H1 (cell line): ENCODE measurements around the gene FLNA. TPM values are rescaled to one million over a fixed set of nuclear protein-coding genes. Genes with fewer than 3 reads are reported as not detected.
A peak's percentile ranks its signal among the peaks of the same experiment; 100 is the strongest.

Experiments used
- CTCF ChIA-PET: fragments of 300-600 bp; sonication (Branson Sonifier 250); formaldehyde crosslinking; loops from one replicate; lab custom pipeline; 2021; ENCODE audit not compliant: partially characterized antibody; lab: Charles Lee
- POLR2A ChIA-PET: fragments of 300-600 bp; sonication (Branson Sonifier 250); formaldehyde crosslinking; loops from one replicate; lab custom pipeline; 2021; ENCODE audit warnings: inconsistent platforms; ENCODE audit not compliant: partially characterized antibody; lab: Charles Lee
- DNase-seq, 2 experiments: peaks; one replicate each; pipeline versions ENCODE4 v3.0.0 to v3.0.0-alpha.2; 2010 to 2022; ENCODE audit warnings: low spot score in 2 of 2, low read depth in 1 of 2, mixed read lengths in 1 of 2
- FAIRE-seq: peaks from 2 replicates; lab custom pipeline; 2011; peaks lifted over from hg19 to GRCh38; lab: Jason Lieb, UNC
- H2AFZ ChIP-seq: 2 replicates; pipeline ENCODE4 v1.8.1; 2012; ENCODE audit warnings: low read length, inconsistent platforms
- H2AK5ac ChIP-seq: 2 replicates; pipeline ENCODE4 v1.6.1; 2013; ENCODE audit warnings: low read depth, low read length
- H2BK120ac ChIP-seq: replicated peaks from 2 replicates; pipeline ENCODE3; 2013; ENCODE audit warnings: low read depth, low read length, inconsistent platforms
- H2BK12ac ChIP-seq: 2 replicates; pipeline ENCODE4 v1.6.1; 2013; ENCODE audit warnings: low read depth, low read length
- H2BK15ac ChIP-seq: 2 replicates; pipeline ENCODE4 v1.6.1; 2013; ENCODE audit warnings: low read length
- H2BK20ac ChIP-seq: 2 replicates; pipeline ENCODE4 v1.6.1; 2013; ENCODE audit warnings: low read length
- H2BK5ac ChIP-seq: 2 replicates; pipeline ENCODE4 v1.6.1; 2013; ENCODE audit warnings: low read depth, low read length
- H3K14ac ChIP-seq: 2 replicates; pipeline ENCODE4 v1.6.1; 2013; ENCODE audit warnings: inconsistent platforms; ENCODE audit not compliant: insufficient read length
- H3K18ac ChIP-seq: 2 replicates; pipeline ENCODE4 v1.6.1; 2013; ENCODE audit warnings: low read length; ENCODE audit errors: extremely low read depth
- H3K23ac ChIP-seq: 2 replicates; pipeline ENCODE4 v1.6.1; 2013; ENCODE audit warnings: inconsistent platforms; ENCODE audit not compliant: insufficient read length
- H3K23me2 ChIP-seq: 2 replicates; pipeline ENCODE4 v1.6.1; 2013; ENCODE audit warnings: low read depth, low read length
- H3K27ac ChIP-seq: 2 replicates; pipeline ENCODE4 v1.6.1; 2011; ENCODE audit warnings: low read depth, low read length, inconsistent platforms
- H3K27me3 ChIP-seq, 4 experiments: replicated peaks in 1 of 4; 1 replicate in 1 of 4; 2 replicates in 3 of 4; pipeline versions ENCODE4 v1.6.1 to v1.8.1; 2011 to 2013; ENCODE audit warnings: low read length in 3 of 4, mild to moderate bottlenecking in 3 of 4, inconsistent platforms in 2 of 4, mixed read lengths in 2 of 4, moderate library complexity in 1 of 4; ENCODE audit not compliant: control insufficient read depth in 3 of 4, insufficient read depth in 3 of 4; ENCODE audit errors: extremely low read depth in 1 of 4
- H3K36me3 ChIP-seq, 4 experiments: 2 replicates each; pipeline versions ENCODE4 v1.6.1 to v1.8.1; 2011 to 2013; ENCODE audit warnings: mild to moderate bottlenecking in 4 of 4, low read length in 3 of 4, moderate library complexity in 2 of 4, control low read depth in 1 of 4, inconsistent platforms in 1 of 4; ENCODE audit not compliant: insufficient read depth in 4 of 4, control insufficient read depth in 2 of 4
- H3K4ac ChIP-seq: replicated peaks from 2 replicates; pipeline ENCODE3; 2013; ENCODE audit warnings: low read length, low read depth, mixed read lengths, inconsistent platforms; ENCODE audit not compliant: insufficient read length
- H3K4me1 ChIP-seq, 4 experiments: replicated peaks in 1 of 4; 1 replicate in 1 of 4; 2 replicates in 3 of 4; pipeline versions ENCODE4 v1.6.1 to v1.8.1; 2011 to 2013; ENCODE audit warnings: low read length in 3 of 4, inconsistent platforms in 2 of 4, mixed read lengths in 1 of 4; ENCODE audit not compliant: insufficient read depth in 4 of 4, control insufficient read depth in 3 of 4
- H3K4me2 ChIP-seq, 2 experiments: 2 replicates each; pipeline versions ENCODE4 v1.6.1 to v1.8.1; 2011 to 2013; ENCODE audit warnings: low read depth in 2 of 2, low read length in 2 of 2, control low read depth in 1 of 2, inconsistent platforms in 1 of 2, mild to moderate bottlenecking in 1 of 2; ENCODE audit not compliant: insufficient read depth in 1 of 2
- H3K4me3 ChIP-seq, 4 experiments: fragments of 200-600, 300-600 bp in 1 of 4; sonication (generic), shearing (Covaris generic), sonication (Bioruptor Twin) in 1 of 4; 2 replicates each; pipeline versions ENCODE4 v1.5.1 to v1.8.1; 2011 to 2016; ENCODE audit warnings: low read length in 4 of 4, low read depth in 3 of 4, control low read depth in 2 of 4, inconsistent platforms in 2 of 4, mild to moderate bottlenecking in 2 of 4, mixed read lengths in 1 of 4, moderate library complexity in 1 of 4; ENCODE audit not compliant: insufficient read depth in 2 of 4; ENCODE audit errors: extremely low read depth in 1 of 4
- H3K56ac ChIP-seq: replicated peaks from 2 replicates; pipeline ENCODE3; 2013; ENCODE audit warnings: low read depth, mild to moderate bottlenecking, mixed read lengths, low read length, inconsistent platforms; ENCODE audit not compliant: insufficient read length
- H3K79me1 ChIP-seq: 2 replicates; pipeline ENCODE4 v1.6.1; 2013; ENCODE audit warnings: low read depth, low read length, control low read depth
- H3K79me2 ChIP-seq, 2 experiments: 2 replicates each; pipeline versions ENCODE4 v1.6.1 to v1.8.1; 2012 to 2013; ENCODE audit warnings: low read length in 2 of 2, mild to moderate bottlenecking in 2 of 2, inconsistent platforms in 1 of 2; ENCODE audit not compliant: insufficient read depth in 2 of 2, control insufficient read depth in 1 of 2
- H3K9ac ChIP-seq, 4 experiments: replicated peaks in 1 of 4; 1 replicate in 1 of 4; 2 replicates in 3 of 4; pipeline versions ENCODE4 v1.6.1 to v1.8.1; 2011 to 2013; ENCODE audit warnings: low read depth in 3 of 4, low read length in 3 of 4, control low read depth in 2 of 4, mild to moderate bottlenecking in 2 of 4, moderate library complexity in 2 of 4, inconsistent platforms in 1 of 4; ENCODE audit errors: extremely low read depth in 1 of 4
- H3K9me3 ChIP-seq, 2 experiments: 2 replicates each; pipeline versions ENCODE4 v1.6.1 to v1.8.1; 2012 to 2013; ENCODE audit warnings: mild to moderate bottlenecking in 2 of 2, moderate library complexity in 2 of 2, control low read depth in 1 of 2, inconsistent platforms in 1 of 2, low read depth in 1 of 2, low read length in 1 of 2, mixed read lengths in 1 of 2; ENCODE audit not compliant: insufficient read depth in 2 of 2
- H4K20me1 ChIP-seq, 2 experiments: replicated peaks in 1 of 2; 2 replicates each; pipeline versions ENCODE3 to v1.8.1; 2011 to 2013; ENCODE audit warnings: inconsistent platforms in 2 of 2, low read length in 2 of 2, mild to moderate bottlenecking in 1 of 2; ENCODE audit not compliant: insufficient read depth in 2 of 2, control insufficient read depth in 1 of 2
- H4K5ac ChIP-seq: 2 replicates; pipeline ENCODE4 v1.6.1; 2013; ENCODE audit warnings: low read length, low read depth, mixed read lengths, inconsistent platforms; ENCODE audit not compliant: insufficient read length
- H4K8ac ChIP-seq: 2 replicates; pipeline ENCODE4 v1.8.0; 2013; ENCODE audit warnings: mild to moderate bottlenecking, moderate library complexity, low read length, inconsistent platforms; ENCODE audit not compliant: insufficient read depth; ENCODE audit errors: extremely low read depth
- H4K91ac ChIP-seq: replicated peaks from 2 replicates; pipeline ENCODE3; 2013; ENCODE audit warnings: low read length, mixed read lengths, inconsistent platforms; ENCODE audit not compliant: insufficient read length
- CHD1 ChIP-seq: IDR thresholded peaks from 2 replicates; pipeline ENCODE4 v1.6.1; 2012; ENCODE audit warnings: low read depth, low read length, improper control_type of control experiment
- POLR2AphosphoS5 ChIP-seq: IDR thresholded peaks from 2 replicates; pipeline ENCODE4 v1.6.1; 2011; ENCODE audit warnings: low read depth, low read length
- WGBS, 2 experiments: shearing (Covaris generic) in 1 of 2; methylation state at CpG; one replicate each; pipeline versions ENCODE4 v1.1.6 to v1.1.7; 2013 to 2015; ENCODE audit warnings: low lambda C conversion rate in 2 of 2, mixed read lengths in 2 of 2, inconsistent platforms in 1 of 2, low coverage in 1 of 2, missing lambda C conversion rate in 1 of 2; ENCODE audit not compliant: insufficient replicate concordance in 2 of 2, insufficient coverage in 1 of 2, insufficient read length in 1 of 2; ENCODE audit errors: extremely low coverage in 1 of 2, missing lambda C conversion rate in 1 of 2; 5-methylcytosine and 5-hydroxymethylcytosine counted together
- polyA plus RNA-seq, 7 experiments: library from polyadenylated mRNA; depleted of rRNA in 3 of 7; stranded (reverse) in 5 of 7; unstranded in 2 of 7; fragments of >200 nt in 5 of 7; fragments of 200-250 nt in 2 of 7; gene quantifications; 1 replicate in 5 of 7; 2 replicates in 1 of 7; 4 replicates in 1 of 7; pipeline versions ENCODE4 v1.2.1 to v1.2.3, GENCODE V29; 2011 to 2013; ENCODE audit warnings: missing spikeins in 2 of 7, mixed read lengths in 2 of 7
- total RNA-seq: library from RNA; stranded (reverse); fragmentation: NEBNext Ultra II Directional; extraction: Animal tissue kit (Norgen Biotek cat#: 25700); gene quantifications from 2 replicates; pipeline ENCODE4 v1.2.1, GENCODE V29; 2021

Gene FLNA
- total and polyA plus RNA-seq, 2 of the 8 experiments (the other 6 are each of a cell fraction or from before 2014, with no cell fraction given), result 315 to 925 TPM

DNA sequence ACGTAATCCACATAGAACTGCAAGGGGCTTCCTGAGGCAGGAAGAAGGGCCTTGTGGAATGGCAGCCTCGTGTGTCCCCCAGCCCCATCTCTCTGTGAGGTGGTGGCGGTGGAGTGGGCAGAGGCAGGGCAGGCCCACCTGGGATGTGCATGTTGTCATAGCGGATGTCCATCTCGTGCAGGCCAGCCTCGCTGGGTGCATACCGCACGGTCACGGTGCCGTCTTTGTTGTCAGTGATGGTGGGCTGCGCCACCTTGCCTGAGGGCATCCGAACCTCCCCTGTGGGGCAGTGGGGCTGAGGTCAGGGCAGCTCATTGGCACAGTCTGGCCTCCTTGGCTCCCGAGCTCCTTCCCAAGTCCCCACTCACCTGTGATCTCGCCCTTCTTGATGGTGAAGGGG, 20.4 kb downstream of the FLNA start:
- Histone ChIP-seq H3K9me3 (no peaks in the 10 kb centered on the region), H3K4me1 (no peaks in the 10 kb centered on the region), H3K18ac (no peak overlapping the region), H3K23ac (no peak overlapping the region), H4K5ac (no peak overlapping the region), H3K56ac (no peak overlapping the region), H4K20me1 (peaks cover 4 to 42% of the 10 kb centered on the region in 2 experiments), H2AK5ac (no peak overlapping the region), H4K91ac (no peak overlapping the region), H3K4me2 (no peak overlapping the region), H4K8ac (no peak overlapping the region), H3K23me2 (no peaks in the 10 kb centered on the region), H3K9ac (no peak overlapping the region), H2BK20ac (no peak overlapping the region), H3K27me3 (no peaks in the 10 kb centered on the region), H3K36me3 (peaks cover 44 to 100% (median 84%) of the 10 kb centered on the region in 4 experiments), H2BK12ac (no peak overlapping the region), H2AFZ (no peak overlapping the region), H2BK120ac (no peak overlapping the region), H3K79me2 (no peaks in the 10 kb centered on the region), H3K4ac (no peak overlapping the region), H2BK15ac (no peak overlapping the region), H3K14ac (no peak overlapping the region), H3K79me1 (no peaks in the 10 kb centered on the region), H2BK5ac (no peak overlapping the region), H3K27ac (no peak overlapping the region), H3K4me3 (no peak overlapping the region)
- ChIA-PET CTCF (interaction anchor here (0.7 to 1.5 kb wide), 2 partner anchors 12 to 77 kb away, joined by 3 to 4 read pairs; no protein-coding TSS in a partner anchor), POLR2A (interaction anchor here (1.0 to 15.6 kb wide), 4 partner anchors 12 to 48 kb away, joined by 4 to 348 read pairs (median 6); partner anchors contain the start of gene RPL10)
- no peak for DNase-seq
- TF ChIP-seq CHD1, result no peak
- 0 out of 2 replicates have a peak, but pooled peaks have one; percentile 40 for TF ChIP-seq POLR2AphosphoS5
- WGBS, 2 experiments, result 83% methylated on average over 8 of the region's 14 CpGs; no CpG with 5 or more reads in 1 of the 2 experiments
- FAIRE-seq, result no peak
